Muscle layer of colon (tissue), 2 donors: Measurements from ENCODE around the gene TNS3.

Source experiments
- H3K27ac ChIP-seq: one replicate; pipeline ENCODE4 v1.7.0; 2013; ENCODE audit warnings: low read depth, mild to moderate bottlenecking, low read length, moderate library complexity
- H3K27me3 ChIP-seq, 2 donors: one replicate each; pipeline ENCODE4 v1.7.0; 2013; ENCODE audit warnings: low read length in 2 of 2, mild to moderate bottlenecking in 2 of 2; ENCODE audit not compliant: insufficient read depth in 2 of 2, control insufficient read depth in 1 of 2
- H3K36me3 ChIP-seq: one replicate; pipeline ENCODE4 v1.7.0; 2013; ENCODE audit warnings: mild to moderate bottlenecking, low read length; ENCODE audit not compliant: insufficient read depth
- H3K4me1 ChIP-seq: one replicate; pipeline ENCODE4 v1.7.0; 2013; ENCODE audit warnings: mild to moderate bottlenecking, low read length; ENCODE audit not compliant: insufficient read depth
- H3K4me3 ChIP-seq, 2 donors: one replicate each; pipeline ENCODE4 v1.7.0; 2013; ENCODE audit warnings: low read length in 2 of 2, low read depth in 1 of 2, mild to moderate bottlenecking in 1 of 2, moderate library complexity in 1 of 2
- H3K9ac ChIP-seq: one replicate; pipeline ENCODE4 v1.7.0; 2013; ENCODE audit warnings: low read length
- H3K9me3 ChIP-seq: one replicate; pipeline ENCODE4 v1.7.0; 2013; ENCODE audit warnings: mild to moderate bottlenecking, low read length
- donor health status: abdominal sarcoma.
- donor health status: Adenocarcinoma of cecum.

Gene TNS3

DNA sequence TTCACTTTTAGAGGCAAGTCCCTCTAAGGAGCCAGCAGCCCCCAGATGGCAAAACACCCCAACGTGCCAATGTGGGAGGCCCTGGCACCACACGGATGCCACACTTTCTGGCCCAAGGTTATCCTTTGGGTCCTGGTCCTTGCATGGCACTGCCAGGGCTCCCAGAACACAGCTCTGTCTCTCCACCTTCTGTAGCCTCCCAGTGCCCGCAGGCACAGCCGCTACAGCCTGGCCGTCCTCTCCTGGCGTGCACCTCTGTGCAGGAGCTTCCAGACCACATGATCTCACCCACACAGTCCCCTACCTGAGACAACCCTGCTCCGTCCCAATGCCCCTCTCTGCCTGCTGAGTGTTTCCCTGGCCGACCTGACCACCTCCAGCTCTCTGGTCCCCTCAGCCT lies 215.0 kb downstream of the TNS3 start:
- Histone ChIP-seq H3K27me3 (no peaks in the 10 kb centered on the region), H3K27ac (no peak overlapping the region), H3K4me3 (no peak overlapping the region), H3K9ac (no peak overlapping the region), H3K9me3 (no peaks in the 10 kb centered on the region), H3K36me3 (peaks cover 6% of the 10 kb centered on the region), H3K4me1 (peaks cover 6% of the 10 kb centered on the region)

GRCh38 chr7:47366211-47366610 lies 215.7 kb downstream of the TNS3 start:
- Histone ChIP-seq H3K4me1 (no peaks in the 10 kb centered on the region), H3K36me3 (peaks cover 6% of the 10 kb centered on the region), H3K9ac (no peak overlapping the region)

DNA sequence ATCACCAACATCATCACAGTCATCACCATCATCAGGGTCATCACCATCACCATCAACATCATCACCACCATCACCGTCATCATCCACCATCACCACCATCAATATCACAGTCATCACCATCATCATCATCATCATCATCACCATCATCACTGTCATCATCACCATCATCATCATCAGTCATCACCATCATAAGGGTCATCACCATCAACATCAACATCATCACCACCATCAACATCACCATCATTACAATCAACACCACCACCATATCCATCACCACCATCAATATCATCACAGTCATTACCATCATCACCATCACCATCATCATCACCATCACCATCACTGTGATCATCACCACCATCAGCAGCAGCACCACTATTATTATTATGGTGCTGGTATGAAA lies 218.9 kb downstream of the TNS3 start:
- Histone ChIP-seq H3K9me3 (no peaks in the 10 kb centered on the region), H3K36me3 (no peaks in the 10 kb centered on the region), H3K4me3 (no peak overlapping the region), H3K27me3 (no peaks in the 10 kb centered on the region), H3K4me1 (no peaks in the 10 kb centered on the region), H3K27ac (no peak overlapping the region), H3K9ac (no peak overlapping the region)

More at GRCh38 chr7:47366211-47366610, 215.7 kb downstream of the TNS3 start:
- Histone ChIP-seq H3K9me3 (no peaks in the 10 kb centered on the region), H3K27ac (no peak overlapping the region), H3K4me3 (no peak overlapping the region), H3K27me3 (no peaks in the 10 kb centered on the region)

- Histone ChIP-seq H3K27ac (no peak overlapping the region), H3K27me3 (no peaks in the 10 kb centered on the region), H3K9me3 (no peaks in the 10 kb centered on the region), H3K4me1 (no peaks in the 10 kb centered on the region), H3K36me3 (no peaks in the 10 kb centered on the region), H3K9ac (no peak overlapping the region), H3K4me3 (no peak overlapping the region)
Observed at GRCh38 chr7:47361746-47362215, 220.1 kb downstream of the TNS3 start.

DNA sequence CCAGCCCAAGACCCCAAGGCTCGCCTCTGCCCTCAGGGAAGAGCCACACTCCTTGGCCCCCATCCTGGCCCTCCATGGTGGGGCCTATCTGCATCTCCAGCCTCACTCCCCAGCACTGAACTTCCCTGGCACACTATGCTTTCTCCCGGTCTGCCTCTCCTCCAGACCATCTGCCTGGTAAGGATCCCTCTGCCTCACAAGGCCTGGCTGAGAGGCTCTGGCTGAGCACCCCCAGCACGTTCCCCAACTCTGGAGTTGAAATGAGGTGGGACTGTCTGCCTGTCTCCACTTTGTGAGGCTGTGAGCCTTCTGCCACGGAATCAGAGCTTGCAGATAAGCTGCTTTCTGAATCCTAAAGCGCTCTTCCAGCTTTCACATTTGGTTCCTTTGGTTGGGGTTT lies 220.7 kb downstream of the TNS3 start:
- no peak overlapping the region for H3K9ac ChIP-seq

DNA sequence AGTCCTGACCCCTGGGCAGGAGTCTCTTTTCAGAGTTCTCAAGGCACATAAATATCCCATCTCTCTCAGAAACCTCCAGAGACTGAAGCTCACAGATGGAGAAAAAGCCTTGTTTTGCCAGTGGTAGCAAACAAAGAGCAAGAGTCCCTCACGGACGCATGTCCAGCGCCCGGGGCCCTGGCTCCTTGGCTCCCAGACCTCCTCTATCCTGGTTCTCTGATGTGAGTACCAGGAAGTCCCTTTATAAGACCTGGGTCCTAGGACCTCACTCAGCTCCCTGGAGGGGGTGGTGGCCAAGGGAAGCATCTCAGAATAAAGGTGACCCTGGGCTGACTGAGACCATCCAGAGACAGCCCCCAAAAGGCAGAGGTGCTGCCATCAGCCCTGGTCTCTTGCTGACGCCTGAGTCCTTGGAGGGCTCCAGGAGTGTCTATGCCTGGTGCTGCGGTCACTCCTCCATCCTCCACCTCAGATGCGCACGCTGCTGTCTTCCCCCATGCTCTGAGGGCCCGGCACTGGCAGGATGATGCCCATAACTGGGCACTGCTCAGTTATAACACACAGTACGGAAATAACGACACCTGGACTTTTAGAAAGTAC lies 221.5 kb downstream of the TNS3 start:
- H3K9me3 ChIP-seq = no peaks in the 10 kb centered on the region
- no peak overlapping the region for H3K4me3 ChIP-seq
- H3K27ac ChIP-seq = no peak overlapping the region
- no peaks in the 10 kb centered on the region for H3K27me3 ChIP-seq
- H3K36me3 ChIP-seq = no peaks in the 10 kb centered on the region
- no peak overlapping the region for H3K9ac ChIP-seq
- H3K4me1 ChIP-seq = no peaks in the 10 kb centered on the region

More for the DNA sequence above, 220.7 kb downstream of the TNS3 start:
- H3K9me3 ChIP-seq = no peaks in the 10 kb centered on the region
- no peaks in the 10 kb centered on the region for H3K36me3 ChIP-seq
- H3K27ac ChIP-seq = no peak overlapping the region
- no peak overlapping the region for H3K4me3 ChIP-seq
- no peaks in the 10 kb centered on the region for H3K27me3 ChIP-seq
- no peaks in the 10 kb centered on the region for H3K4me1 ChIP-seq

DNA sequence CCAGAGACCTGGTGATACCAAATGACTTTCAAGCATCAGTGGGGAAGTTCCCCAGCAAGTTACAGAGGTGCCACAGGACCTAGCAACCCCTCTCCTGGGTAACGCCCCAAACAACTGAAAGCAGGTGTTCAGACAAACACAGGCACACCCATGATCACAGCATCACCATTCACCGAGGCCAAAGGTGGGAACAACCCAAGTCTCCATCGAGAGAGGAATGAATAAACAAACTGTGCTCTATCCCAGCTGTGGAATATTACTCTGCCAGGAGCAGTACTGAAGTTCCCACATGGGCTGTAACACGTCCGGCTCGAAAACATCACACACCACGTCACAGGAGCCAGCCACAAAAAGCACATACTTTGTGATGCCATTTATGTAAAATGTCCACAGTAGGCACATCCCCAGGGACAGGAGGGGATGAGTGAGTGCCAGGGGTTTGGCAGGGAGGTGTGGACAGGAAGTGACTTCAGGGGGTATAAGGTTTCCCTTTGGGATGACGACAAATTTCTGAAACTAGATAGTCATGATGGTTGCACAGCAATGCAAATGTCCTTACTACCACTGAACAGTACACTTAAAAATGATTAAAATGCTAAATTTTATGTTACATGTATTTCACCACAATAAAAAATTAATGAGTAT lies 222.8 kb downstream of the TNS3 start:
- Histone ChIP-seq H3K36me3 (no peaks in the 10 kb centered on the region), H3K27me3 (no peaks in the 10 kb centered on the region), H3K27ac (no peak overlapping the region), H3K4me3 (no peak overlapping the region), H3K9me3 (no peaks in the 10 kb centered on the region), H3K4me1 (no peaks in the 10 kb centered on the region), H3K9ac (no peak overlapping the region)

DNA sequence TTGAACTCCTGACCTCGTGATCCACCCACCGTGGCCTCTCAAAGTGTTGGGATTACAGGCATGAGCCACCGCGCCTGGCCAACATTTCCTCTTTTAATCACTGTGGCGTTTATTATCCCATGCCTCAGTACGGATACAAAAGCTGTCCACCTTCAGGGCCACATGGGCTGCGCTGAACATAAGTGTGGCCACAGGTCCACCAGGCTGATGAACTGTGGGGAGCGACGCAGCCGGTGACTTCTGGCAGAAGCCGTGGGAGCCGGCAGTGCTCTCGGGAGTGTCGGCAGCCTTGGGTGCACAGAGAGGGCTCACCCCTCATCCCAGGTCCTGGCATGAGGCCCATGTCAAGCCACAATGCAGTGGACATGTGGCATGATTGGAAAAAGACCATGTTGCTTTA lies 223.6 kb downstream of the TNS3 start:
- Histone ChIP-seq H3K4me3 (no peak overlapping the region), H3K27me3 (no peaks in the 10 kb centered on the region), H3K36me3 (no peaks in the 10 kb centered on the region), H3K27ac (no peak overlapping the region), H3K4me1 (no peaks in the 10 kb centered on the region), H3K9ac (no peak overlapping the region), H3K9me3 (no peaks in the 10 kb centered on the region)

GRCh38 chr7:47357863-47358262 lies 224.0 kb downstream of the TNS3 start:
- Histone ChIP-seq H3K27me3 (no peaks in the 10 kb centered on the region), H3K9ac (no peak overlapping the region), H3K4me1 (no peaks in the 10 kb centered on the region), H3K36me3 (no peaks in the 10 kb centered on the region), H3K9me3 (no peaks in the 10 kb centered on the region), H3K27ac (no peak overlapping the region), H3K4me3 (no peak overlapping the region)

- Histone ChIP-seq H3K27me3 (no peaks in the 10 kb centered on the region), H3K4me1 (no peaks in the 10 kb centered on the region), H3K27ac (no peak overlapping the region), H3K9ac (no peak overlapping the region), H3K9me3 (no peaks in the 10 kb centered on the region), H3K4me3 (no peak overlapping the region), H3K36me3 (no peaks in the 10 kb centered on the region)
Observed at GRCh38 chr7:47357361-47357760, 224.6 kb downstream of the TNS3 start.

GRCh38 chr7:47356261-47356660 lies 225.7 kb downstream of the TNS3 start:
- H3K4me1 ChIP-seq = no peaks in the 10 kb centered on the region

DNA sequence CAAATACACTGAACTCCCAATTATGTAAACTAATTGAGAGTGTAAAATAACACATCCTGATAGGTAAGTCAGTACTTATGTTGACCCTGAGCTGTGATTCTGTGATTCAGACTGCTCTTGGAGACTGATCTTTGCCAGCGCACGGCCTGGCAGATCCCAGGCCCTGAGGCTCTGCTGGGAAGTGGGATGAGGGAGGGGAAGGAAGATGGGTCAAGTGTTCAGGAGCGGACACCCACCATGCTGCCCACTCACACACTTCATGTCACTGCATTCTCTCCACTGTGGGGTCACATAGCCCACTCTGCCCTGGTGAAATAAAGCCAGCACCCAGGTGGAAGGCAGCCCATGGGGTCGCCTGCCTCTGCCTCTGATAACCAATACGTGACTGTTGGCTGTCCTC lies 226.2 kb downstream of the TNS3 start:
- Histone ChIP-seq H3K36me3 (no peaks in the 10 kb centered on the region), H3K27me3 (no peaks in the 10 kb centered on the region), H3K27ac (no peak overlapping the region), H3K9me3 (no peaks in the 10 kb centered on the region), H3K4me1 (no peaks in the 10 kb centered on the region), H3K4me3 (no peak overlapping the region), H3K9ac (no peak overlapping the region)

More at GRCh38 chr7:47356261-47356660, 225.7 kb downstream of the TNS3 start:
- H3K9me3 ChIP-seq = no peaks in the 10 kb centered on the region
- H3K9ac ChIP-seq = no peak overlapping the region
- no peaks in the 10 kb centered on the region for H3K27me3 ChIP-seq
- H3K4me3 ChIP-seq = no peak overlapping the region
- no peak overlapping the region for H3K27ac ChIP-seq
- no peaks in the 10 kb centered on the region for H3K36me3 ChIP-seq
